HFF-Myc (cell line): ENCODE data around the gene CHPF2.

Experiments used
- DNase-seq: peaks from one replicate; pipeline ENCODE4 v3.0.0-alpha.2; 2011; ENCODE audit warnings: low read depth; ENCODE audit errors: extremely low read depth
- H3K4me3 ChIP-seq: replicated peaks from 2 replicates; pipeline ENCODE4 v1.5.1; 2011; ENCODE audit warnings: low read depth, mild to moderate bottlenecking, control low read depth, low read length
- CTCF ChIP-seq: IDR thresholded peaks from 2 replicates; pipeline ENCODE4 v1.5.1; 2012; ENCODE audit warnings: mild to moderate bottlenecking, low read depth, low read length, control low read depth; ENCODE audit errors: missing control alignments

The CHPF2 gene

DNA sequence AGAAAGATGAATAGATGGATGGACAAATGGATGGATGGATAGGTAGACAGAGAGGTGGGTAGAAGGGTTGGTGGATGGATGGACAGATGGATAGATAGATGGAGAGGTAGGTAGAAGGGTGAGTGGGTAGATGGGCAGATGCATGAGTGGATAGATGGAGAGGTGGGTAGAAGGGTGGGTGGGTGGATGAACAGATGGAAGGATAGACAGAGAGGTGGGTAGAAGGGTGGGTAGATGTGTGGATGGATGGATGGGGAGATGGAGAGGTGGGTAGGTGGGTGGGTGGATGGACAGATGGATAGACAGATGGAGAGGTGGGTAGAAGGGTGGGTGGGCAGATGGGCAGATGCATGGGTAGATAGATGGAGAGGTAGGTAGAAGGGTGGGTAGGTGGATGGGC is 34.4 kb upstream of the CHPF2 start:
- no peak for TF ChIP-seq CTCF
- no peak for DNase-seq
- H3K4me3 ChIP-seq: no peak overlapping the region

DNA sequence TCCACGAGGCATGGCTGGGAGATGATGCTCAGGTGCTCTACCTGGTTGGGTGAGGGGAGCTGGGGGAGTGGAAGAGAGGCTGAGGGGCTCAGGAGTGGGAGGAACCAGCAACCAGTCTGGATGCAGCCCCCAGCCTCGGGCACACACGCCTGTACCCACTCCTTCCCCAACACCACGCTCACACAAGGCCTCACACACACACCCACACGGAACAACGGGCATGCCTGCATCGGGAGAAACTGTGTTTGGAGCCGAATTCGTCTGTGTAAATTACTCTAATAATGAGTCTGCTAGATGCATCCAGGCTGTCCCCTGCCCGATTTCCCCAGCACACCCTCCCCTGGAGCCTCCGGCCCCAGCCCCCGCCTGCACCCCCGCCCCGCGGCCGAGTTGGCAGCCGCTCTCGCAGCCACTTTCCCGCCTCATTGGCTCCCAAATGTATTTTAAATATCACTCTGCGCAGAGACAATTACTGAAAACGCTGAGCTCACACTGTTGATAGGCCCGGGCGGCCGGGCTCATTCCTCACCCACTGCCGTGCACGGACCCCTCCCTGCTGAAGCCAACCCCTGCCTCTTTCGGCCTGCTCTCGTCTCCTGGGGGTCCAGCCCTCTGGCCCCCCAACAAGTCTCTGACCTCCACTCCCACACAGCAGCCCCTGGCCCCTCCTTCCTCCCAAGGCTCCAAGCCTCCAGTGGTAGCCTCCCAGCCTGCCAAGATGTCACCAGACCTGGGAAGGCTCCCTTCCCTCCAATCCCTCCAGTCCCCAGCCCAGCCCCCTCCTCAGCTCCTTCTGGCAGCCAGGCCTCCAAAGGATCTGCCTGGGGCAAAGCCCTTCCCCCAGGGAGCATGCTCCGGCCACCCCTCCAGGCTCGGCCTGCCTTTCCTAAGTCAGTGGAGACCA is 33.1 kb upstream of the CHPF2 start:
- no peak for TF ChIP-seq CTCF
- DNase-seq: no peak
- H3K4me3 ChIP-seq: no peak overlapping the region

DNA sequence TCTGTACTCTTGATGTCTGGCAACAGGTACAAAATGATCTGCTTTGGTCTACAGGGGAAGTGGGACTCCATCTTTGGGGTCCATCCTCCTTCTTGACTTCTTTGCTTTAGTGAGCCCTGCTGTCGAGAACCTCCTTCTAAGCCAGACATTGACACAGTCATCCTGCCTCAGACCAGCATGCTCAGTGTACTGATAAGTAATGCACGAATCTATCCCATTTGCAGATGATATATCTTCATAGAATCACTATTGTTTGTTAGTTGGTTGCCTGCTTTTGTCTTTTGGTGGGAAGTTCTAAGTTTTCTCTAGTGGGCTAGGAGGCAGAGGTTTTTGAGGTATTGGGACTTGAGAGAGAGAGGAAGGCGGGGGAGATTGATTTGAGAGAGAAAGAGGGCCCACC is 30.9 kb upstream of the CHPF2 start:
- no peak for TF ChIP-seq CTCF
- no peak for DNase-seq
- no peak overlapping the region for H3K4me3 ChIP-seq

GRCh38 chr7:151201751-151202150 is 30.5 kb upstream of the CHPF2 start:
- TF ChIP-seq CTCF: no peak
- H3K4me3 ChIP-seq: no peak overlapping the region
- DNase-seq: no peak

DNA sequence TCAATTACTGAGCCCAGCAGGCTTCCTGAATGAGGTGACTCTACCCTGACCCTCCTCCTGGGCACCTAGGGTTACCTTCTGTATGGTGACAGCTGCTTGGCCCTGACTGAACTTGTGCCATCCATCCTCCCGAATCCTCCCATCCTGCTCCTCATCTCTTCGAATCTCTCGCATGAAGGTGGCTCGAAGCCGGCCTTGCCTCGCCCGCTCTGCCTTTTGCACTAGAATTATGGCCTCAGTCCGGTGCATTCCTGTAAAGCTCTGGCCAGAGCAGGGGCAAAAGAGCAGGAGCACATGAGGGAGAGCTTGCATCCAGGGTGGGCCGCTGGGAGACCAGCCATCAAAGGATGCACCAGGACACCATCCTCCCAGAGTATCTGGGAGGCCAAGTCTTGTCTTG is 29.4 kb upstream of the CHPF2 start:
- H3K4me3 ChIP-seq: no peak overlapping the region
- DNase-seq: no peak
- no peak for TF ChIP-seq CTCF

GRCh38 chr7:151204383-151205032 is 27.8 kb upstream of the CHPF2 start:
- DNase-seq: no peak
- TF ChIP-seq CTCF: no peak
- H3K4me3 ChIP-seq: no peak overlapping the region
